OCI-LY1 (cell line): ENCODE results near the gene ARHGEF11.

Source experiments
- CTCF ChIP-seq: fragments of 200-600 bp; sonication (generic), shearing (Covaris generic); IDR thresholded peaks from 2 replicates; pipeline ENCODE4 v1.5.1; 2017; ENCODE audit warnings: mild to moderate bottlenecking, antibody characterized with exemption, low read length, moderate library complexity, mixed read lengths
- EZH2 ChIP-seq: fragments of 200-600 bp; sonication (generic), shearing (Covaris generic); IDR thresholded peaks from 2 replicates; pipeline ENCODE4 v1.8.0; 2017; ENCODE audit warnings: borderline replicate concordance, mixed run types, mild to moderate bottlenecking, antibody characterized with exemption, low read length, moderate library complexity, mixed read lengths

GRCh38 chr1:156906206-156906906, 139.2 kb downstream of the ARHGEF11 start:
- TF ChIP-seq CTCF (no peak), EZH2 (no peak)
